HepG2 (cell line): ENCODE data around the gene RPS6KA2.

Experiments
- JUNB ChIP-seq: sonication (generic); formaldehyde crosslinking; IDR thresholded peaks from 2 replicates; pipeline ENCODE4 v1.8.0; 2022; ENCODE audit warnings: missing genetic modification reagents, mild to moderate bottlenecking, borderline replicate concordance
- POLR2AphosphoS5 ChIP-seq: IDR thresholded peaks from 2 replicates; pipeline ENCODE4 v1.6.1; 2012; ENCODE audit warnings: low read depth, low read length
- TAF1 ChIP-seq: sonication (generic); formaldehyde crosslinking; IDR thresholded peaks from 2 replicates; pipeline ENCODE4 v1.4.0; 2020; ENCODE audit warnings: missing genetic modification reagents
- ZNF12 ChIP-seq: sonication (generic); formaldehyde crosslinking; IDR thresholded peaks from 2 replicates; pipeline ENCODE4 v1.5.0; 2020; ENCODE audit warnings: missing genetic modification reagents
- ZNF660 ChIP-seq: sonication (generic); formaldehyde crosslinking; IDR thresholded peaks from 2 replicates; pipeline ENCODE4 v1.5.1; 2020; ENCODE audit warnings: mild to moderate bottlenecking, low read depth, missing genetic modification reagents, borderline replicate concordance
- ZNF674 ChIP-seq: sonication (generic); formaldehyde crosslinking; IDR thresholded peaks from 2 replicates; pipeline ENCODE4 v1.5.0; 2020; ENCODE audit warnings: low read depth, mild to moderate bottlenecking, missing genetic modification reagents
- ZNF75D ChIP-seq: sonication (generic); formaldehyde crosslinking; IDR thresholded peaks from 2 replicates; pipeline ENCODE4 v1.8.1; 2023; ENCODE audit warnings: missing genetic modification reagents, mild to moderate bottlenecking, borderline replicate concordance
- TF ChIP-seq, protein P1 (sequence below): sonication (generic); formaldehyde crosslinking; IDR thresholded peaks from 2 replicates; pipeline ENCODE4 v1.4.0; 2020; ENCODE audit warnings: missing genetic modification reagents
- TF ChIP-seq, protein P2 (sequence below), 2 experiments: IDR thresholded peaks; 2 replicates each; pipeline ENCODE4 v1.6.1; 2011 to 2012; ENCODE audit warnings: low read length in 2 of 2, borderline replicate concordance in 1 of 2, low read depth in 1 of 2, mild to moderate bottlenecking in 1 of 2, moderate library complexity in 1 of 2

GRCh38 chr6:166500246-166500645 is 126.8 kb downstream of the RPS6KA2 start:
- TF ChIP-seq, protein P1, sequence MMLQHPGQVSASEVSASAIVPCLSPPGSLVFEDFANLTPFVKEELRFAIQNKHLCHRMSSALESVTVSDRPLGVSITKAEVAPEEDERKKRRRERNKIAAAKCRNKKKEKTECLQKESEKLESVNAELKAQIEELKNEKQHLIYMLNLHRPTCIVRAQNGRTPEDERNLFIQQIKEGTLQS (CRISPR knock-in tag), result no peak
- TF ChIP-seq, protein P2, sequence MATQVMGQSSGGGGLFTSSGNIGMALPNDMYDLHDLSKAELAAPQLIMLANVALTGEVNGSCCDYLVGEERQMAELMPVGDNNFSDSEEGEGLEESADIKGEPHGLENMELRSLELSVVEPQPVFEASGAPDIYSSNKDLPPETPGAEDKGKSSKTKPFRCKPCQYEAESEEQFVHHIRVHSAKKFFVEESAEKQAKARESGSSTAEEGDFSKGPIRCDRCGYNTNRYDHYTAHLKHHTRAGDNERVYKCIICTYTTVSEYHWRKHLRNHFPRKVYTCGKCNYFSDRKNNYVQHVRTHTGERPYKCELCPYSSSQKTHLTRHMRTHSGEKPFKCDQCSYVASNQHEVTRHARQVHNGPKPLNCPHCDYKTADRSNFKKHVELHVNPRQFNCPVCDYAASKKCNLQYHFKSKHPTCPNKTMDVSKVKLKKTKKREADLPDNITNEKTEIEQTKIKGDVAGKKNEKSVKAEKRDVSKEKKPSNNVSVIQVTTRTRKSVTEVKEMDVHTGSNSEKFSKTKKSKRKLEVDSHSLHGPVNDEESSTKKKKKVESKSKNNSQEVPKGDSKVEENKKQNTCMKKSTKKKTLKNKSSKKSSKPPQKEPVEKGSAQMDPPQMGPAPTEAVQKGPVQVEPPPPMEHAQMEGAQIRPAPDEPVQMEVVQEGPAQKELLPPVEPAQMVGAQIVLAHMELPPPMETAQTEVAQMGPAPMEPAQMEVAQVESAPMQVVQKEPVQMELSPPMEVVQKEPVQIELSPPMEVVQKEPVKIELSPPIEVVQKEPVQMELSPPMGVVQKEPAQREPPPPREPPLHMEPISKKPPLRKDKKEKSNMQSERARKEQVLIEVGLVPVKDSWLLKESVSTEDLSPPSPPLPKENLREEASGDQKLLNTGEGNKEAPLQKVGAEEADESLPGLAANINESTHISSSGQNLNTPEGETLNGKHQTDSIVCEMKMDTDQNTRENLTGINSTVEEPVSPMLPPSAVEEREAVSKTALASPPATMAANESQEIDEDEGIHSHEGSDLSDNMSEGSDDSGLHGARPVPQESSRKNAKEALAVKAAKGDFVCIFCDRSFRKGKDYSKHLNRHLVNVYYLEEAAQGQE (IDR thresholded peaks at IDR 0.05; ENCODE audit: borderline replicate concordance in 1 of 2, low read depth in 1 of 2, low read length in 2 of 2), result no peak
- TF ChIP-seq ZNF75D, result no peak
- TF ChIP-seq ZNF660 (CRISPR knock-in tag), result no peak
- no peak for TF ChIP-seq ZNF674 (CRISPR knock-in tag)
- TF ChIP-seq ZNF12 (CRISPR knock-in tag), result no peak
- no peak for TF ChIP-seq POLR2AphosphoS5
- no peak for TF ChIP-seq TAF1 (CRISPR knock-in tag)
- TF ChIP-seq JUNB (CRISPR knock-in tag), result no peak
